Measurements from ENCODE around the gene CREG1.

- TF ChIP-seq, protein P1, sequence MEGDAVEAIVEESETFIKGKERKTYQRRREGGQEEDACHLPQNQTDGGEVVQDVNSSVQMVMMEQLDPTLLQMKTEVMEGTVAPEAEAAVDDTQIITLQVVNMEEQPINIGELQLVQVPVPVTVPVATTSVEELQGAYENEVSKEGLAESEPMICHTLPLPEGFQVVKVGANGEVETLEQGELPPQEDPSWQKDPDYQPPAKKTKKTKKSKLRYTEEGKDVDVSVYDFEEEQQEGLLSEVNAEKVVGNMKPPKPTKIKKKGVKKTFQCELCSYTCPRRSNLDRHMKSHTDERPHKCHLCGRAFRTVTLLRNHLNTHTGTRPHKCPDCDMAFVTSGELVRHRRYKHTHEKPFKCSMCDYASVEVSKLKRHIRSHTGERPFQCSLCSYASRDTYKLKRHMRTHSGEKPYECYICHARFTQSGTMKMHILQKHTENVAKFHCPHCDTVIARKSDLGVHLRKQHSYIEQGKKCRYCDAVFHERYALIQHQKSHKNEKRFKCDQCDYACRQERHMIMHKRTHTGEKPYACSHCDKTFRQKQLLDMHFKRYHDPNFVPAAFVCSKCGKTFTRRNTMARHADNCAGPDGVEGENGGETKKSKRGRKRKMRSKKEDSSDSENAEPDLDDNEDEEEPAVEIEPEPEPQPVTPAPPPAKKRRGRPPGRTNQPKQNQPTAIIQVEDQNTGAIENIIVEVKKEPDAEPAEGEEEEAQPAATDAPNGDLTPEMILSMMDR (IDR thresholded peaks at IDR 0.05; ENCODE audit: insufficient read depth, low read length) = no peak
- TF ChIP-seq POLR2AphosphoS5 (IDR thresholded peaks at IDR 0.05; ENCODE audit: low read depth) (no peak), GABPA (IDR thresholded peaks at IDR 0.05; ENCODE audit: low read depth) (no peak), SPI1 (IDR thresholded peaks at IDR 0.05; ENCODE audit: borderline replicate concordance, low read depth) (no peak)
These were observed 36.9 kb downstream of the CREG1 start for GRCh38 chr1:167516404-167517388.
